HS-27A (cell line): ENCODE data around the gene BAK1.
"Not testable (repeated sequence)": the region's sequence is repeated elsewhere in the genome, so short reads cannot be mapped to it uniquely, and the experiment has no call there.

Experiments
- DNase-seq: peaks from one replicate; pipeline ENCODE4 v3.0.0-alpha.2; 2012; ENCODE audit warnings: low read depth, missing footprints

The BAK1 gene

DNA sequence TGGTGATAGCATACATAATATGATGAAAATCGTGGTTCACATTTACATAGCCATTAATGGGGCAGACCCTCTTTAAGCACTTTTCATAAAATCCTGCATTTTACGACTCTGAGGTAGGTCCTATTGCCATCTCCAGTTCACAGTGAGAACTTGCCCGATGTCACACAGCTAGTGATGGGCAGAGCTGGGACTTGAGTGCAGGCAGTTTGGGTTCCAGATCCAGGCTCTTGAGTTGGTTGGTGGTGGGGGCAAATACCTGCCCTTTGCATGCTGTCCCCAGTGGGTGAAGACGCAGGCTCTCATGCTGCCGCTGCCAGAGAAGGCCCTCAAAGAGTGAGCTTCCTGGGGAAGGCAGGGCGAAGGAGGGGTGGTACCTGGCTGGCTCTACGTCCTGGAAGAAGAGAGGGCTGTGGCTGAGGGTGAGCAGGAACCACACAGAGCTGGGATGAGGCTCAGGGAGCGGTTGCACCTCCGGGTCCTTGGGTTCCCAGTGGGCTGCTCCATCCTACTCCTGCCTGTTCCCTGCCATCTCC lies 6.1 kb upstream of the BAK1 start:
- DNase-seq, result no peak

DNA sequence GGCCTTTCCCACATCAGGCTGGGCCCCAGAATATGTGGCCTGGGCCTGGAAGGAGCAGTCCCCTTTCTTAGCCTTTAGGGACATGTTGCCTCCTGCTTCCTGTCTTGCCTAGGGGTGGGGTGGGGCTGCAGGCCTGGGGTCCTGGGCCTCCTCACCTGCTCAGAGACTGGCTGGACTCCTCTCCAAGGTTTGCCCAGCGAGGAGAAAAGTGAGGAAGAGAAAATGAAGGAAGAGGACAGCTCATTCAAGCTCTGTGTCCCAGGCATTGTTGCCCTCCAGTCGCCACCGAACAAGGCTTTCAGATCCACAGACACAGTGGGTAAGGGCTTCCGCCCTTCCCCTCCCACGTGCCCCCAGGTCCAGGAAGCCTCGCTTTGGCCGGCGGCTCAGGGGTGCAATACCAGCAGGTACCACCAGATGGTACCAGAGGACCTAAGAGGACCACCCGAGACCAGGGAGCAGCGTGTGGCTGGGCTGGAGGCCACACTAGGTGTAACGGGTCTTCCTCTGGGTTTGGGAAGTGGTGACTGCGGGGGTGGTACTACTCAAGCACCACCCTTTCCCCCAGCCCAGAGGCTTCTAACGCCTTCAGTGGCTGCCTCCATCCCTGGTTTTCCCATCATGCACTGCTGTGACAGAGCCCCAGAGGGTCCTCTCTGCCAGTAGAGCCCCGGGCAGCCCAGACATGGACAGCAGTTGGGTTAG lies 5.5 kb upstream of the BAK1 start:
- peak; percentile 74 for DNase-seq

DNA sequence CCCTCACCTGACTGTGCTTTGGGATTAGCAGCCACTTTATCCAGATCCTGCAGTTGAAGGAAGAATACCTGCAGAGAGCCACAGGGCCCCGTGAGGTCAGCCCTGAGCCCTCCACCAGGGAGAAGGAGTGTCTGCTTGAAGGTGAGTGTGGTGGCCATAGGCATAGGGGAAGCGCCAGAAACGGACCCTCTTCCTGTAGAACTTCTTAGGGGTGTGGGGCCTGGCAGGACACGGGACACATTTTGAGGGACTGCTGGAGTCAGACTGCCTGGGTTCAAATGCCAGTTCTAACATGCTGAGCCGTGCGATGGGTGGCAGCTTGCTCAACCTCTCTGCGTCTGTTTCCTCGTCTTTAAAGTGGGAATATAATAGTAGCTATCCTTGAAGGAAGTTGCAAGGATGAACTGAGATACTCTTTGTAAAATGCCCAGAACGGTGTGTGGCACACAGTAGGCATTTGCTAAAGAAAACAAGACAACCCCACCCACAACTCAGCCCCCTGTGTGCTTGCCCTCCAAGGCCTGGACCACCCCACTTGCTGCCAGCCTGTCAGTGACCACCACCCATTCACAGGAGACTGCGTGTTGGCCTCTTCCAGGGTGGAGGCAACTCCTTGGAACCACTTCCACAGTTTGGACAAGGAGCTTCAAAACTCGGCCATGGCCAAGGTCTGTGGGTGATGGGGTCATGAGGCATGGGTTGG lies 4.8 kb upstream of the BAK1 start:
- DNase-seq, result no peak

DNA sequence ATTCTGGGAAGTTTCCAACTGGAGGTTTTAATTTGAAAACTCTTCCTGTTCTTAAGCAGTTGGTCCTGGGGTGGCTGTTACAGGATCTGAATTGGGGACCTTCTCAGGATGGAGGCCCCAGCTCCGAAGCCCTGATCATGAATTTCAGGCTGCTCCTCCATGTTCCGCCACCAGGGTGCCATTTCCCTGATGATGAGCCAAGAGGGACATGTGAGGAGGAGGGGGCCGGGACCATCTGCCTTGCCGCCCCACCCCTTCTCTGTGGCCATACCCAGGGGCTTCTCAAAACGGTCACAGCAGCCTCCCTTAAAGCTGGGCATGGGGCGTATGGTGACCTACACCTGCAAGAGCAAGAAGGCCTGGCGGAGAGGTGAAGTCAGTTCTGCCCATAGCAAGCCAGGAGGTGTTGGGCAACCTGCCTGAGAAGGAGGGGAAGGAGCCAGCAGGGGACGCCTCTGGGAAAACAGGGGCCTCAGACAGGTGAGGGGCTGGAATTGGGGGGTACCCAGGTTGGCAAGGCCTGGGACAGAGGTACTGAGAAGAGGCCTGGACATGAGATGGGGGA lies 3.6 kb upstream of the BAK1 start:
- DNase-seq, result no peak

DNA sequence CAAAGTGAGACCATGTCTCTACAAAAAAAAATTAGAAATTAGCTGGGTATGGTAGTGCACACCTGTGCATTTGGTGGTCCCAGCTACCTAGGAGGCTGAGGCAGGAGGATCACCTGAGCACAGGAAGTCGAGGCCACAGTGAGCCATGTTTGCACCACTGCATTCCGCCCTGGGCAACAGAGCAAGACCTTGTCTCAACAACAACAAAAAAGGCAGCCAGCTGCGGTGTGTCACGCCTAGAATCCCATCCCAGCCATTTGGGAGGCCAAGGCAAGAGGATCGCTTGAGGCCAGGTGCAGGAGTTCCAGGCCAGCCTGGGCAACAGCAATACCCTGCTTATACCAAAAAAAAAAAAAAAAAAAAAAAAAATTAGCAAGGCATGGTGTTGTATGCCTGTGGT lies 1.1 kb upstream of the BAK1 start:
- DNase-seq, result no peak

DNA sequence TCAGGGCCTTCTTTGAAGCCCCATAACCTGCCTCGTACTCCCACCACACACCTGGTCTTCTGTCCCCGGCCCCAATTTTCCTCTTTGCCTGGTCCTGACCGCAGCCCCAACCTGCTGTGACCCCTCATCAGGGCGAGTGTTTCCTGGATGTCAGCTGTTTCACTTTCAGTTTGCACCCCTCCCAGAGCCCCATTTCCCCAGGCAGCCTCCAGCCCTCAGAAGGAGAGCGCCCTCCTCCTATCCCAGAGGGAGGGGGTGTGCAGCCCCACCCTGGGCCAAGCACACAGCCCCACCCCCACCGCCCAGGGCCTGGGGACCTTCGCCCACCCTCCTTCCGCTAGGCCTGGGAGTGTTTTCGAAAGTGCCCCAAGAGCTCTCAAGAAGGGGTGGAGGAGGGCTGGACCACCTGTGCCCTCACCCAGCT lies 1.5 kb downstream of the BAK1 start:
- no peak for DNase-seq

DNA sequence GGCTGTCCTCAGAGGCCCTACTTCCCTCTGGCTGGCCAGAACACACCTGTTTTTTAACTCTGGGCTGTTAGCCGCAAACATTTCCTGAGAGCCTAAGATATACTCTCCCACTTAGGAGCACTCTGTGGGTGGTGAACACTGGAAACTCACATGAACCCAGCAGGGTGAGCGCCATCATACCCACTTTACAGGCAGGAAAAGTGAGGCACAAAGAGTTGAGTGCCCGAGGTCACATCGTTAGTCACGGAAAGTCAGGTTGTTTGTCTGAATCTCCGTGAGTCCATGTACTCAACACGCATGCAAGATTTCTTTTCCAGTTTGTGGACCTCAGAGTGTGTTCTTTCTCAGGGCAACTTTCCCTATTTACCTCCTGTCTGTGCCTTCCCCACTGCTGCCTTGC lies 1.9 kb downstream of the BAK1 start:
- no peak for DNase-seq

DNA sequence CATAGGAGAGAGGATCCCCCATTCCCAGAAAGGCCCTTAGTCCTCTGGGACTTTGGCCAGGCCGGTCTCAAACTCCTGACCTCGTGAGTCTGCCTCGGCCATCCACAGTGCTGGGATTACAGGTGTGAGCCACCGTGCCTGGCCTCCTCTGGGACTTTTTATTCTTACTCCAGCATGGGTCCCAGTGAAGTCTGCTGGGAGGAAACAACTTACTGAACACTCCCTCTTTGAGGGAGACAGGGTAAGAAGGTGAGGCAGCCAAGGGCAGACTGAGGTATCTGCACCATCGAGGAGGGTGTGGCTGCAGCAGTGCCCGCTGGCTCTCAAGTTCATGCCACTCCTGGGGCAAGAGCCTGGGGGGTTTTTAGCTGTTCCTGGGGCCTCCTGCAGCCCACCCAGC lies 2.4 kb downstream of the BAK1 start:
- no peak for DNase-seq

DNA sequence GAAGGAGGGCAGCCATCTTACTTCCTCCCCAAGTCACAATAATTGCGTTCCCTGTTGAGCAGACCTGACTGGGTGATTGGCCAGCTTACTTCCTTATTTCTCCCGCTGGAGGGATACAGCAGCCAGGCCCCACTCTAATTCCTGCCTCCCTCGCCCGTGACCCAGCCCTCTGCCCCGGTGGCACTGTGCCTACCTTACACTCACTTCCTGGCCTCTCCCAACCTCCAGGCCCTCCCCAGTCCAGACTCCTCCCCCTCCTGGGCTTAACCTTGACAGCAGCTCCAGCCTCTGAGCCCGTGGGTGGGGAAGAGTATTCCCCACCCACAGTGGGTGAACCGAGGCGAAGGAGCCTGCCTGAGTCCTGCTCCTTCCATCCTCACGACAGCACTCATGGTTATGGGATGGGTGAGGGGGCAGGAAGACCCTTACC lies 3.0 kb downstream of the BAK1 start:
- DNase-seq, result no peak

DNA sequence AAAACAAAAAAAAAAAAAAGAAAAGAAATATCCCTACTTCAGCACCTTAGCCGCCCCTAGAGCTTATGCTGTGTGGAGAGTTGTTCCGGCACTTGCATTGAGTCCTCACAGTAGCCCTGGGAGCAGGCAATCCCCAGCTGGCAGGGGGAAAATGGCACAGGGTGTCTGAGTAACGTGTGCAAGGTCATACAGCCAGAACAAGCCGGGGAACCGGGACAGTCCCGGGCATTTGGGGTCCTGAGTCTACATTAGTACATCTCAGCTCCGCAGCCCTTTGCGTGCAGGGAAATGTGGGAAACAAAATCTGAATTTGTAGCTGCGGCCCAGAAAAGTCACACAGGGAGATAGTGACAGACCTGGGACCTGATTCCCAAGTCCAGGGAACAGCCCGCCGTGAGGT lies 3.4 kb downstream of the BAK1 start:
- no peak for DNase-seq

DNA sequence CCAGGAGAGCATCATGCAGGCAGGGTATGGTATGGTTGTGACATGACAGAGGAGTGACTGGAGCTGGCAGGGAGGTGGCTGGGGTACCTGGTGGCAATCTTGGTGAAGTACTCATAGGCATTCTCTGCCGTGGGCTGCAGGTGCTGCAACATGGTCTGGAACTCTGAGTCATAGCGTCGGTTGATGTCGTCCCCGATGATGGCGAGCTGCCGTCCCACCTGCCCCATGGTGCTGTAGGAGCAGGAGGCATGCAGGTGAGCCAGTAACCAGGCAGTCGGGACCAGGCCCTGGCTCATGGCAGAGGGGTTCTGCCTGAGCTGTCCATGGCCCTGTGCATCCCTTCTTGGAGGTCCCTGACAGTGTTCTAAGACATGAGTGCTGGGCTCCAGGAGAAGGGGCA lies 4.9 kb downstream of the BAK1 start:
- no peak for DNase-seq

DNA sequence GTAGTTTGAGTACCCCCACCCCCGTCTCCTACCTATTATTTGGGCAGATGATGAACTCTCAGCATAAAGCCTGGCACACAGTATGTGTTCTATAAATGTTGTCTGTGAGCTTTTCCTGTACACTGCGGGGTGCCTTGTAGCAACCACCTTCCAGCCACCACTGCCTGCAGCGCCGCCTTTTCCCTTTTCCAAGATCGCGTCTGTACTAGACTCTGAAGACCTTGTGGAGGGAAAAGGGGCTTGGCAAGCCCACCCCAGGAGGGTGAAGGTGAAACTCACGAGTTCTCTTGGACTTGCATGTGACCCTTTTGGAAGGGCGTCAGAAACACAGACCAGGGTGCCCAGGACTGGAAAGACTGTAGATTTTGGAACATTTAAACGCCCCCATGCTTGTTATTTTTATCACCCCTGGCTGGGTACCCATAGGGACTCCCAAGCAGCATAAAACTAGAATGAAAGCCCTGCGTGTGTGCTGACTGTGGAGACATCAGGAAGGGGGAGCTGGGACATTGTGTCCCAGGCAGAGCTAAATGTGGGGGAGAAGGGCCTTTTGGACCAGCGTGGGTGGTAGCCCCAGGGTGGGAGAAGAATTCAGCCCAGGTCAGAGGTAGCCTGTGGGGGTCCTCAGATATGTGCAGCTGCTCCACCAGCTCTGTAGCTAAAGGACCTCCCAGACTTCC lies 8.3 kb downstream of the BAK1 start:
- DNase-seq, result no peak

DNA sequence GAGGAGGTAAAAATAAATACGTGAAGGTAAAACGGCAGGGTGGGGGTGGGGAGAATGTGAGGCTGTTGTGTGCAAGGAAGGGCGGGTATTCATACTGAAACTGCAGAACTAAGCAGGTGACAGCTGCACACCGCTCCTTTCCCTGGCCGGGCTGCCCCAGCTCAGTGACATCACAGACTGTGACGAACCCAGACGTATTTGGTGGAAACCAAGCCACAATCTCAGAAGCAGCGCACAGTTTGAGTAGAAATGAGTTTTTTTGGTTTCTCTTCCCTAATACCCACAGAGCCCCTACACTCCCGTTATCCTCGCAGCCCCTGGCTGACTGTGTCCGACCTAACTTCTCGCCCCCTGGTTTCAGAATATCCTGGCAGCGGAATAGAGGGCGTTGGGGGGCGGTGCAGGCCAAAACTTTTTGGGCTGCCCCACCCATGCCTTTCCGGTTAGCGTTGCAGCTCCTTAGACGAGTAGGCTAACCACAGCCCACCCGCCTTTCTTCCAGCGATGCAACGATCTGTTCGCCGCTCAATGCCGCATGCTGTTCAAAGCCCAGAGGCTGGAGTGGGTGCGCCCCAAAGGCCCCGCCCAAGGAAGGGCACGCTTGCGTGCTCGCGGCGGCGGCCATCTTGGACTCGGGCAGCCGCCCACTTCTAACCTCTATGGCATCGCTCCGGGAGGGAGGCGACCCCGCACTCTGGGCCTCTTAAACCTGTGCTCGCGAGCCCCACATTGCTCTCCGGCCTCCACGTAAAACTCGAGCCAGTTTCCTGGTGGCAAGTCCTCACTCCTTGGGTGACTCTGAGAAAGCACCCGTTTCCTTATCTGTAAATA lies 9.1 kb downstream of the BAK1 start:
- DNase-seq, result no peak

DNA sequence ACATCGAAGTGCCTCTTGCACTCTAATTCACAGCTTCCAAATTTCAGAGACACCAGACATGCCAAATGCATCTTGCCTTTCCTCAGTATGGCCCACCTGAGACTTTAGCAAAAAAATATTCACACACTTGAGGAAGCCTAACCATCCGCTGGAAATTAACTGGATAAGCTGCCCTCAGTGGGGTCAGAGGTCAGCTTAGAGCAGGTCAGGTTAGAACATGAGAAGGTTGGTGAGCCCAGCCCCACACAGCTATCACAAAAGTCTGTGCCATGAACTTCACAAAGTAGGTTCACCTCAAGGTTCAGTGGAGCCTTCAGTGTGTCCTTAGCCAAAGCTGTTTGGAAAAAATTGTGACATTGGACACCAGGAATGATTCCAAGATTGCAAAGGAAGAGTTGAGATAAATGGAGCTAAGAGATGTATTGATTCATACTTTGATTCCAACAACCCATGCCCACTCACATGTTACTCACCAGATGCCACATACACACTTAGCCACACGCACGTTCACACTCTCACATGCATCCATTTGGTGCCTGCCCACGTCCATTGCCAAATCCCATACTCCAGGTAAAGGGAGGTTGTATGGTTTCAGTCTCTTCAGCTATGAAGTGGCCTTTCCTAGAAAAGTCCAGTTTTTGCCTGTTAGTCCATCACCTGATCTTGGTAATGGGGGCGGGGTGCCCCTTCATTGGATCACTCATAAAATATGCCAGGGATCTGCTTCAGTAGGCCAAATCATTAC lies 11.1 kb downstream of the BAK1 start:
- DNase-seq, result no peak

DNA sequence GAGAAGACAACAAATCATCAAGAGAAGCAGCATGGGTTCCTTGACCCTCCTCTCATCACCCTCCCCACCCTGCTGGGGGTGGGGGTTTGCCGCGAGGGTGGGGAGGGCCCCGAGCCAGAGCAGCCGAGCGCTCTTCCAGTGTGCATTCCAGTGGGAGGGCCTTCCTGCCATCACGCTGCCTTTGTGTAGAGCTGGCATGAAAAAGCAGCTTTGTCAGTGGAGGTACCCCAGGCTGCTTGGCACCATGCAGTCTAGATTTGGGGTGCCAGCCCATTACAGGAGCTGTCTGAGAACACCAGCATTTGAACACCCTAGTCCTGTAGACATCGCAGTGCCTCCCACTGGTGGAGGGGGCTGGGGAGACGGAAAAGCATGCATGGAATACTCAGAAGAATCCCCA lies 12.2 kb downstream of the BAK1 start:
- no peak for DNase-seq

DNA sequence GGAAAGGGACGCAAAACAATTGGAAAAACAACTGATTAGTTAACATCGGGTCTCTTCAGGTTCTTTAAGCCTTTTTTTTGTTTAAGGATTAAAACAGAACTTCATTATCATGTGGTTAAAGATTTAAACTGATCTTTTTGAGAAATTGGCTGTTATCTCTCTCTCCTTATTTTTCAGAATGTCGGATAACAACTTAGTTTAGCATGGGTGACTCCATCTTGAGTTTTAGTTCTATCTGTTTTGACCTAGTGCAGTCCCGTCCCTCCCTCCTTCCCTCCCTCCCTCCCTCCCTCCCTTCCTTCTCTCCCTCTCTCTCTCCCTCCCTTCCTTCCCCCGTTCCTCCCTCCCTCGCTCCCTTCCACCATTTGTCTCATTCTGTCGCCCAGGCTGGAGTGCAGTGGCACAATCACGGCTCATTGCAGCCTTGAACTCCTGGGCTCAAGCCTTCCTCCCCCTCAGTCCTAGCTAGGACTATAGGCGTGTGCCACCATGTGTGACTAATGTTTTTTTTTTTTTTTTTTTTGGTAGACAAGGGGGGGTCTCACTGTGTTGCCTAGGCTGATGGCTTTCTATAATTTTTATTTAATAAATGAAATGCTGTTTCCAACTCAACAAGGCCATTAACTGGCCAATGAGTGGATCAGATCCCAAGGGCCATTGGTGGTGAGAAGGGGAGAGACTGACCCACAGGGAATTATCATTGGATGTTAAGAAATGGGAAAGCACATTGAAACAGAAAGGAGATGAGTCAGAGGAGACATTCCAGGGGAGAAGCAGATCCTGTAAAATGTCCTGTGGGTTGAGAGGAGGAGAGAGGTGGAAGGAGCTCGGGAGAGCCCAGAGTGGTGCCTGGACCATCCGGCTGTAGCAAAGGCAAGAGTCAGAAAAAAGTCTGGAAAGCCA lies 13.6 kb downstream of the BAK1 start:
- no peak for DNase-seq

DNA sequence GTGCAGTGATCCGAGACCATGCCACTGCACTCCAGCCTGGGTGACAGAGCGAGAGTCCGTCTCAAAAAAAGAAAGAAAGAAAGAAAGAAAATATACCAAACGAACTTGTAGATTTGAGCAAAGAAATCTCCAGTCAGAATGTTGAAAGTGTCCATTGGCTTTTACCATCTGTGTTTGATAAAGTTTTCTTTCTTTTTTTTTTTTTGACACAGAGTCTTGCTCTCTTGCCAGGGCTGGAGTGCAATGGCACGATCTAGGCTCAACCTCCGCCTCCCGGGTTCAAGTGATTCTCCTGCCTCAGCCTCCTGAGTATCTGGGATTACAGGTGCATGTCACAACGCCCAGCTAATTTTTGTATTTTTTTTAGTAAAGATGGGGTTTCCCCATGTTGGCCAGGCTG lies 21.3 kb downstream of the BAK1 start:
- DNase-seq, result no peak

DNA sequence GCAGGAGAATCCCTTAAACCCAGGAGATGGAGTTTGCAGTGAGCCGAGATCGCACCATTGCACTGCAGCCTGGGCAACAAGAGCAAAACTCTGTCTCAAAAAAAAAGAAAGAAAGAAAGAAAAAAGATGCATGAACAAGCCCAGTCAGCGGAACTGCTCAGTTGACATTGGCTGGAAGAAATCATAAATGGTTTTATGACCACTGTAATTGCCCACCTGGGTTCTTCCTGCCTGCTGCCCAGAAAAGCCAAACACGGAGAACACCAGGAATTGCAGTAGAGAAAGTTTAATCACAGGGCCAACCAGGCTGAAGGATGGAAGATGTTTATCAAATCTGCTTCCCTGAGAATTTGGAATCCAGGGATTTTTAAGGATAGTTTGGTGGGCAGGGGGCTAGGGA lies 22.7 kb downstream of the BAK1 start:
- DNase-seq, result no peak

DNA sequence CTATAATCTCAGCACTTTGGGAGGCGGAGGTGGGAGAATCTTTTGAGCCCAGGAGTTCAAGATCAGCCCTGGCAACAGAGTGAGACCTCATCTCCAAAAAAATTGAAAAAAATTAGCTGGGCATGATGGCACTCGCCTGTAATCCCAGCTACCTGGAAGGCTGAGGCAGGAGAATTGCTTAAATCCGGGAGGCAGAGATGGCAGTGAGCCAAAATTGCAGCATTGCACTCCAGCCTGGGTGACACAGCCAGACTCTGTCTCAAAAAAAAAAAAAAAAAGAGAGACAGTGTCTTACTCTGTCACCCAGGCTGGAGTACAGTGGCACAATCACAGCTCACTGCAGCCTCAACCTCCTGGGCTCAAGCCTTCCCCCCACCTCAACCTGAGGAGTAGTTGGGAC lies 27.2 kb downstream of the BAK1 start:
- DNase-seq, result not testable (repeated sequence)

DNA sequence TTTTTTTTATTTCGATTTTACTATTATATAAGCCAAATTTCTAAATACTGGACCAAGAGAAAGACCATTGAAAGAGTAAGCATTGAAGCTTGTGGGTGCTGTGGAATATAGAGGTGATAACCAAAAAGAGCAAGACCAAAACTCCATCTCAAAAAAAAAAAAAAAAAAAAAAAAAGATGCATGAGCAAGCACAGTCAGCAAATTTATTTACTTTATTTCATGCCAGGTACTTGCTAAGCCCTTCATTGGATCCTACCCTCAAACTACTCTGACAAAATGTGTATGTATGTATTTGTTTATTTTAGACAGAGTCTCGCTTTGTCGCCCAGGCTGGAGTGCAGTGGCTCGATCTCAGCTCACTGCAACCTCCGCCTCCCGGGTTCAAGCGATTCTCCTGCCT lies 27.8 kb downstream of the BAK1 start:
- DNase-seq, result no peak
